ENCODE data around the gene ABCB4. TPM values are rescaled to one million over a fixed set of nuclear protein-coding genes. Genes with fewer than 3 reads are reported as not detected.

The ABCB4 gene
- total and polyA plus RNA-seq, 2 of the 8 experiments (the other 6 are each of a cell fraction or from before 2014, with no cell fraction given) = 0.54 to 0.60 TPM

DNA sequence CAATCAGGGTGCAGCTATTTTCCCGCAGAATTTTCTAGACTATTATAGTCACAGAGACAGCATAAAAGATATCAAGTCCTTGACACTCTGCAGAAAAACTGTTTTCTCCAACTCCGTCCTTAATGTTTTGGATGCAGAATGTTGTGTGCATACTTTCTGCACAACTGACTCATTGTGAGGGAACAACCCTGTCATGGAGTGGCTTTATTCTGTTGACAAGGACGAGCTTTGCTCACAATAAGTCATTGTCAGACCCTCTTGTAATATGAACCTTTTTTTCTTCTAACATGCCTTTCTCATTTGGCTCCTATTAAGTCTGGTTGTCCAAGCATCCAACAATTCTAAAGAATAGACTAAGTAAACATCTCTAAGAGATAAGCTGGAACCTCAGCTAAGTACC lies 17.3 kb downstream of the ABCB4 start:
- H3K9me3 ChIP-seq (ENCODE audit: insufficient read depth in 2 of 2, low read depth in 1 of 2, low read length in 1 of 2) = no peaks in the 10 kb centered on the region
- no peak overlapping the region for H2AFZ ChIP-seq (ENCODE audit: low read length)
- H2BK120ac ChIP-seq (replicated peaks; ENCODE audit: low read depth, low read length) = no peak overlapping the region
- DNase-seq (ENCODE audit: low read depth in 1 of 2, low spot score in 2 of 2) (no peak), FAIRE-seq (no peak)
- H2BK12ac ChIP-seq (ENCODE audit: low read depth, low read length) = no peak overlapping the region
- no peak overlapping the region for H4K5ac ChIP-seq (ENCODE audit: insufficient read length, low read depth, low read length)
- H4K20me1 ChIP-seq (replicated peaks in 1 of 2; ENCODE audit: control insufficient read depth in 1 of 2, insufficient read depth in 2 of 2, low read length in 2 of 2) = no peaks in the 10 kb centered on the region
- CTCF ChIA-PET (ENCODE audit: partially characterized antibody) = interaction anchor here (0.6 to 1.3 kb wide), 2 partner anchors 57 to 422 kb away, joined by 3 read pairs; no protein-coding TSS in a partner anchor
- no peaks in the 10 kb centered on the region for H3K79me2 ChIP-seq (ENCODE audit: control insufficient read depth in 1 of 2, insufficient read depth in 2 of 2, low read length in 2 of 2)
- no peak overlapping the region for H3K56ac ChIP-seq (replicated peaks; ENCODE audit: insufficient read length, low read depth, low read length)
- no peak overlapping the region for H3K18ac ChIP-seq (ENCODE audit: extremely low read depth, low read length)
- no peak overlapping the region for H3K27ac ChIP-seq (ENCODE audit: low read depth, low read length)
- H3K4me1 ChIP-seq (replicated peaks in 1 of 4; ENCODE audit: control insufficient read depth in 3 of 4, insufficient read depth in 4 of 4, low read length in 3 of 4) = no peaks in the 10 kb centered on the region
- H3K23ac ChIP-seq (ENCODE audit: insufficient read length) = no peak overlapping the region
- H3K9ac ChIP-seq (replicated peaks in 1 of 4; ENCODE audit: extremely low read depth in 1 of 4, low read depth in 3 of 4, low read length in 3 of 4) = no peak overlapping the region
- H2BK5ac ChIP-seq (ENCODE audit: low read depth, low read length) = no peak overlapping the region
- H4K8ac ChIP-seq (ENCODE audit: extremely low read depth, insufficient read depth, low read length) = no peak overlapping the region
- no peaks in the 10 kb centered on the region for H3K23me2 ChIP-seq (ENCODE audit: low read depth, low read length)
- POLR2A ChIA-PET (ENCODE audit: partially characterized antibody) = no interaction called here
- no peak overlapping the region for H3K4me3 ChIP-seq (ENCODE audit: extremely low read depth in 1 of 4, insufficient read depth in 2 of 4, low read depth in 3 of 4, low read length in 4 of 4)
- H3K27me3 ChIP-seq (replicated peaks in 1 of 4; ENCODE audit: control insufficient read depth in 3 of 4, extremely low read depth in 1 of 4, insufficient read depth in 3 of 4, low read length in 3 of 4) = no peaks in the 10 kb centered on the region
- H3K14ac ChIP-seq (ENCODE audit: insufficient read length) = no peak overlapping the region
- 88% methylated on average over 3 of the region's 3 CpGs; no CpG with 5 or more reads in 1 of the 2 experiments for WGBS, 2 experiments (ENCODE audit: extremely low coverage in 1 of 2, insufficient coverage in 1 of 2, insufficient read length in 1 of 2, insufficient replicate concordance in 2 of 2, low coverage in 1 of 2, low lambda C conversion rate in 2 of 2, missing lambda C conversion rate in 1 of 2)
- H3K4me2 ChIP-seq (ENCODE audit: insufficient read depth in 1 of 2, low read depth in 2 of 2, low read length in 2 of 2) = no peak overlapping the region
- no peak overlapping the region for H2BK15ac ChIP-seq (ENCODE audit: low read length)
- H2BK20ac ChIP-seq (ENCODE audit: low read length) = no peak overlapping the region
- H3K36me3 ChIP-seq (ENCODE audit: control insufficient read depth in 2 of 4, insufficient read depth in 4 of 4, low read length in 3 of 4) = no peaks in the 10 kb centered on the region
- no peak overlapping the region for H2AK5ac ChIP-seq (ENCODE audit: low read depth, low read length)
- H3K4ac ChIP-seq (replicated peaks; ENCODE audit: insufficient read length, low read depth, low read length) = no peak overlapping the region
- H4K91ac ChIP-seq (replicated peaks; ENCODE audit: insufficient read length, low read length) = no peak overlapping the region
- H3K79me1 ChIP-seq (ENCODE audit: low read depth, low read length) = no peaks in the 10 kb centered on the region
- TF ChIP-seq BCL11A (IDR thresholded peaks at IDR 0.05; ENCODE audit: low read depth in 2 of 2, low read length in 2 of 2) (no peak), SP1 (IDR thresholded peaks at IDR 0.05; ENCODE audit: low read depth, low read length) (no peak), POLR2A (IDR thresholded peaks at IDR 0.05; ENCODE audit: control extremely low read depth in 1 of 2, low read depth in 2 of 2, low read length in 2 of 2) (no peak), POLR2AphosphoS5 (IDR thresholded peaks at IDR 0.05; ENCODE audit: low read depth, low read length) (no peak), ATF3 (IDR thresholded peaks at IDR 0.05; ENCODE audit: insufficient read depth, low read depth, low read length) (no peak), CHD2 (IDR thresholded peaks at IDR 0.05; ENCODE audit: low read length) (no peak), KDM5A (IDR thresholded peaks at IDR 0.05; ENCODE audit: low read length) (no peak), HDAC2 (IDR thresholded peaks at IDR 0.05; ENCODE audit: borderline replicate concordance in 1 of 2, low read depth in 2 of 2, low read length in 2 of 2) (no peak), EP300 (IDR thresholded peaks at IDR 0.05; ENCODE audit: borderline replicate concordance in 1 of 2, low read depth in 2 of 2, low read length in 2 of 2) (no peak), SIX5 (IDR thresholded peaks at IDR 0.05; ENCODE audit: low read depth, low read length) (no peak), MAX (IDR thresholded peaks at IDR 0.05) (no peak), NANOG (IDR thresholded peaks at IDR 0.05; ENCODE audit: insufficient read depth, low read depth, low read length, poor library complexity, severe bottlenecking) (no peak), GABPA (IDR thresholded peaks at IDR 0.05; ENCODE audit: borderline replicate concordance, insufficient read depth, low read length) (no peak), SAP30 (IDR thresholded peaks at IDR 0.05; ENCODE audit: insufficient read depth, insufficient replicate concordance, low read length) (no peak)
